OCI-LY1 (cell line): ENCODE data around the gene KCTD8.

Source experiments
- CTCF ChIP-seq: fragments of 200-600 bp; sonication (generic), shearing (Covaris generic); IDR thresholded peaks from 2 replicates; pipeline ENCODE4 v1.5.1; 2017; ENCODE audit warnings: mild to moderate bottlenecking, antibody characterized with exemption, low read length, moderate library complexity, mixed read lengths
- EZH2 ChIP-seq: fragments of 200-600 bp; sonication (generic), shearing (Covaris generic); IDR thresholded peaks from 2 replicates; pipeline ENCODE4 v1.8.0; 2017; ENCODE audit warnings: borderline replicate concordance, mixed run types, mild to moderate bottlenecking, antibody characterized with exemption, low read length, moderate library complexity, mixed read lengths

- TF ChIP-seq CTCF (no peak), EZH2 (no peak)
Observed at GRCh38 chr4:44438687-44439086, 9.9 kb downstream of the KCTD8 start.
